Activated T-helper 1 cell treated with Interleukin-2 at 50 U/mL for 16 hours (primary cell): ENCODE results near the gene SEMA4G.

Experiments used
- DNase-seq: peaks from one replicate; pipeline ENCODE4 v3.0.0-alpha.2; 2020; ENCODE audit warnings: low read depth

The SEMA4G gene, protein sequence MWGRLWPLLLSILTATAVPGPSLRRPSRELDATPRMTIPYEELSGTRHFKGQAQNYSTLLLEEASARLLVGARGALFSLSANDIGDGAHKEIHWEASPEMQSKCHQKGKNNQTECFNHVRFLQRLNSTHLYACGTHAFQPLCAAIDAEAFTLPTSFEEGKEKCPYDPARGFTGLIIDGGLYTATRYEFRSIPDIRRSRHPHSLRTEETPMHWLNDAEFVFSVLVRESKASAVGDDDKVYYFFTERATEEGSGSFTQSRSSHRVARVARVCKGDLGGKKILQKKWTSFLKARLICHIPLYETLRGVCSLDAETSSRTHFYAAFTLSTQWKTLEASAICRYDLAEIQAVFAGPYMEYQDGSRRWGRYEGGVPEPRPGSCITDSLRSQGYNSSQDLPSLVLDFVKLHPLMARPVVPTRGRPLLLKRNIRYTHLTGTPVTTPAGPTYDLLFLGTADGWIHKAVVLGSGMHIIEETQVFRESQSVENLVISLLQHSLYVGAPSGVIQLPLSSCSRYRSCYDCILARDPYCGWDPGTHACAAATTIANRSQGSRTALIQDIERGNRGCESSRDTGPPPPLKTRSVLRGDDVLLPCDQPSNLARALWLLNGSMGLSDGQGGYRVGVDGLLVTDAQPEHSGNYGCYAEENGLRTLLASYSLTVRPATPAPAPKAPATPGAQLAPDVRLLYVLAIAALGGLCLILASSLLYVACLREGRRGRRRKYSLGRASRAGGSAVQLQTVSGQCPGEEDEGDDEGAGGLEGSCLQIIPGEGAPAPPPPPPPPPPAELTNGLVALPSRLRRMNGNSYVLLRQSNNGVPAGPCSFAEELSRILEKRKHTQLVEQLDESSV

DNA sequence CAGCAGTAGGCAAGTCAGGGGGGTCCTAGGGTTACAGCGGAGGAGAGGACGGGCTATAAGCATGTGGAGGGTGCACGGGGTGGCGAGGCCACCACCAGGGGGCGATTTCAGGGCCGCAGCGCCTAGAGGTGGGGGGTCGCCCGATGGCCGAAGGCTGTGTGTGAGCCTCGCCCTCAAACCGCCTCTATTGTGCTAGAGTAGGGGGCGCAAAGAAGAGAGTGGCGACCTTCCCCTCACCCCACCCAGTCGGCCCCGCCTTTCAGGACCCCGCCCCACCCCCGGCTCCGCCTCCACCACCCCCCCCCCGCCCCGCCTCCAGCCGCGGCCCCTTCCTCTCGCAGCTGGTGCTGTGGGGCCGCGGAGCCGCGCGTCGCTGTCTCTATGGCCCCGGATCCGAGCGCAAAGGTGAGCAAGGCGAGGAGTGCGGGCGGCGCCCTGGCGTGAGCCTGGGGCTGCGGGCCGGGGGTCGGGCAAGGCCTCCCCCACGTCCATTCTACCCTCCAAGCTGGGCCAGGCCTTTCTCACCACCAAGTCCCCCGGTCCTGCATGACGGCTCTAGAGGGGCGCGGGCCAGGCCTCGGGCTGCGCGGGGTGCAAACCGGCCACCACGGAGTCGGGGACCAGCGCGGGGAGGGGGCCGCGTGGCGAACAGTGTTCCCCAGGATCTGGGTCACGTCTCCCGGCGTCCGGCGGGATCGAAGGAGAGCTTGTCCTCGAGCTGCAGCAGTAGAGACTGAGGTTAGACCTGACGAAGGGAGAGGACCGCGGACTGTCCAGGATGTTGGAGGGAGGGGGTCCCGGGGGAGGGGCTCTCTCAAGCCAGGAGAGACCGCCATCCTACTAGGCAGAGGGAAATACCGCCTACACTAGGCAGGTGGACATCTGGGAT lies at the start of gene SEMA4G:
Gene SEMA4G (plus strand): TSS at position 318 of the 889 bp plus-strand sequence. CDS start 3,409 bp downstream, outside the sequence.
- DNase-seq: peak; percentile 24

DNA sequence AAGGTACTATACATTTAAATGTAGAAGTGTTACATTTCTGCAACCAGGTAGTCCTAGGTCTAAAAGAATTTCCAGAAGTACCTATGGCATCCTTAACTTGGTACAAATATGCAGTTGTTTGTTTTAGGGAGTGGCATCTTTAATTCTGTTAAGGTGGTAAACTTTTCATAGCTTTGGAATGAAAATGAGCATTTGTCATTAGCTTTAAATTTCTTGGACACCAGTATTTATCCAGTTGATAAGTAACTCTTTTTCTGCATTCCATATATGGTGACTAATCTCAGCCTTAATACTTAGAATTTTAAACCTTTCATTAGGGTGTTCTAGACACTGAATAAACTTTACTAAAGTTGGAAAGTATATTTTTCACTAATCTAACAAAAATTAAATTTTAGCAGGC lies 45.7 kb upstream of the SEMA4G start:
- no peak for DNase-seq

DNA sequence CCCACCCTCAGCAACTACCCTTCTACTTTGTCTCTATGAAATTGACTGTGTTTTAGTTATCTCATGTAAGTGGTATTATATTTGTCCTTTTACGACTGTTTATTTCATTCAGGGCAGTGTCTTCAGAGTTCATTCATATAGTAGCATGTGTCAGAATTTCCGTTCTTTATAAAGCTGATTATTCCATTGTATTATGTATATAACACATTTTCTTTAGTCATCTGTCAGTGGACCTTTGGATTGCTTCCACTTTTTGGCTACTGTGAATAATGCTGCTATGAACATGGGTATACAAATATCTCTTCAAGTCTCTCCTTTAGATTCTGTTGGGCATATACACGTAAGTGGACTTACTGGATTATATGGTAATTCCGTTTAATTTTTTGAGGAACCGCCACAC lies 42.0 kb upstream of the SEMA4G start:
- DNase-seq: no peak

DNA sequence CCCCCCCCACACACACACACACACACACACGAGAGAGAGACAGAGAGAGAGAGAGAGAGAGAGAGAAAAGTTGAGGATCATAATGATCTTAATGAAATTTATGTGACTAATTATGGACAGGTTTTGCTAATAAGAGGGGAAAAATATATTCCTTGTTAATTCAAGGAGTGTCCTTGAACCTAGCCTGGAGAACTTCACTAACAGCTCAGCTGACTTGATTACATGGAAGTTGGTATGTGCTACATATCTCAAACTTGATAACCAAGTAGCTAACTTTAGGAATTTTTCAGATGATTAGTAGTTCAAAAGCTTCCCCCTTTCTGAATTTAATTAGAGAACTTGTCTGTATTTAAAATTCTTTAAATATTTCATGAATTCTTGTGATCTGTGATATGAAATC lies 41.3 kb upstream of the SEMA4G start:
- no peak for DNase-seq

DNA sequence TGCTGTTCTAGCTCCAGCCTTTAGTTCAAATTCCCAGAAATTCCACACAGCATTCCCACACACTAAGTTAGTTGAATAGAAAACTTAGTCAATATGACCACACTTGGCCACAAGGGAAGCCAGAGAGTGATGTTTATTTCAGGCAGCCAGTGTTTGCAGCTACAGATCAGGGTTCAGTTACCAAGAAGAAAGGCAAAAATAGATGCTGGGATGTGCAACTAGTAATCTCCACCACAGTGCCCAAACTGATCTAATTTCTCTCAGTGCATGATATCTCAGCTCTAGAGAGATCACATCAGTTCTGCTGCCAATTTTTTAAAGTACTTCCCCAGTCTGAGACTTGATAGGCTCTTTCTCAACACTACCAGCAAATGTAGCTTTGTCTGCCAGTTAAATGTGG lies 38.9 kb upstream of the SEMA4G start:
- no peak for DNase-seq

DNA sequence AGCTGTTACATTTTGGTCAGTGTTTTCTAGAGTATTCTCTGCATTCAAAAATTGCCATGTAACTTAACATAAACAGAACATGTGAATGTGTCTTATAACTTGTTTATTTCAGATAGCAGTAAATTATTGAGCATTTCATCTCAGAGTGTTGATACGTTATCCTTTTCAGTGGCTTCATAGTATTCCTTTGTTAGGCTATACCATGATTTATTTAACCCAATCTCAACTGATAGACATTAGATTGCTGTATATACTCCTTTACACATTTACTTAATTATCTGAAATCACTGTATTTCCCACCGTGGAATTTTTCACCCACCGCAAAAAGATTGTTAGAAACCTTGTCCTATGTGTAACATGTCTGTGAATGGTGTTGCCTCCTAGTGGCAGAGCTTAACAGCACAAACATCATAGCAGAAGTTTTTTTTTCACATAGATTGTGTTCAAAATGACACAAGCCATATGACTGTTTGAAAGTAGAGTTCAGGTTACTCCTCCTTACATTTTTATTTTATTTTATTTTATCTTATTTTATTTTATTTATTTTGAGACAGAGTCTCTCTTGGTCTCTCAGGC lies 35.1 kb upstream of the SEMA4G start:
- DNase-seq: no peak

DNA sequence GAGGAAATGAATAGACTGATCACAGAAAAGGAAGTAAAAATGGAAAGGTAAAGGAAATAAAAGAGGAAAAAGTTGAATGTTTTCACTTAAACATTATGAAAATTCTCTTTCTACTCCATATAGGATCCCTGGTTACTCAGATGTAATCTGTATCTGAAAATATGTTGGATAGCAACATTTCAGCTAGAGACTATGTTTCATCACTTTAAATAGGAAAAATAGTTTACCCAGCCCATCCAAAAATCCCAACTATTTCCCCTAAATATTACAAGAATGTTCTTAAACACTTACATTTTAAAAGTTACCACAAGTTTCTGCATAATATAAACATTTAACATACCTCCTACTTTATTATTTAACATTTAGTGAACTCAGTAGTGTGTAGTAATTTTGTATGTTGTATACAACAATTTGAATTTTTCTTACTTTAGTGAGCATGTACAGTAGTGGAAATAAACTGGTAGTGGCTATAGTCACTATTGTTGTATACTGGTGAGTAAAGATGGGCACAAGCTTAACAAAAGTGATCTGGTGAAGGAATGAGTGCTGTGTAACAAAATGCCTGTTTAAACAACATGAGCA lies 29.4 kb upstream of the SEMA4G start:
- no peak for DNase-seq

DNA sequence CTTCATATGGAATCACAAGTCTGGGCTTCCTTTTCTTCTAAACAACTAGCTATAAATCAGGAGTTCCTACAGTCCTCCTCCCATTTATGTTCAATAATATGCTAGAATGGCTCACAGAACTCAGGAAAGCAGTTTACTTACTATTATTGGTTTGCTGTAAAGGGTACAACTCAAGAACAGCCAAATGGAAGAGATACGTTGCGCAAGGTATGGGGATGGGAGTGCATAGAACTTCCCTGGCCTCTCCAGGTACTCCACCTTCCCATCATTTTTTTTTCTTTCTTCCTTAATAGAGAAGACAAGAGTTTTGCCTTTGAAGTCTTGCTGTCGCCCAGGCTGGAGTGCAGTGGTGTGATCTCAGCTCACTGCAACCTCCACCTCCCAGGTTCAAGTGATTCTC lies 27.1 kb upstream of the SEMA4G start:
- no peak for DNase-seq

DNA sequence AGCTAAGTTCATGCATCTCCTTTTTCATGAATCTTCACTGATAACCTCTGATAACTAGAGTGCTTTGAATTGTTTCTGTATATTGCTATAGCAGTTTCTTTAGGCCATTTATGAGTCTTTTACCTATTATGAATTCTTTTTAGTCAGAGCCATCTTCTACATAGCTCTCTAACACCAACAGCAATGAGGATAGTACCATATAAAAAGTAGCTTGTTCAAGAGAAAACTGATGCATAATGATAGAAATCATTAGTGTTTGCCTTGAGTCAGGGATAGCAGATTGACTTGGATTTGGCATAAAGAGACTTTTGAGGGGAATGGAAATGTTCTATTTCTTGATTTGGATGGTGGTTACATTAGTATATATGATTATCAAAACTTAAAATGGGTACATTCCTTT lies 25.8 kb upstream of the SEMA4G start:
- DNase-seq: no peak

DNA sequence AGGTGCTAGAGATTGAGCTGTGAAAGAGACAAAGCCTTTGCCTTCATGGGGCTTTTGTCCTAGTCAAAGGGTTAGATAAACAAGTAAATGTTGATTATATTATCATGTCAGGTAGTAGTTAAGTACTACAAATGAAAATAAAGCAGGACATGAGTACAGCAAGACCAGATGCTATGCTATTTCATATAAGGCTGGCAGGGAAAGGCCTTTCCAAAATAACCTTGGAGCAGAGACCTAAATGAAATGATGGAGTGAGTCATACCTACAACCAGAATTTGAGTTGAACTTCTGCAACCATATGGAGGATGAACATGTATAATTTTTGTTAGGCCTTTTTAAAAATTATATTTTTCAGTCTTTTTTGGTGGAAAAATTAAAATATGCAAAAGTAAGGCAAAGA lies 23.6 kb upstream of the SEMA4G start:
- no peak for DNase-seq

DNA sequence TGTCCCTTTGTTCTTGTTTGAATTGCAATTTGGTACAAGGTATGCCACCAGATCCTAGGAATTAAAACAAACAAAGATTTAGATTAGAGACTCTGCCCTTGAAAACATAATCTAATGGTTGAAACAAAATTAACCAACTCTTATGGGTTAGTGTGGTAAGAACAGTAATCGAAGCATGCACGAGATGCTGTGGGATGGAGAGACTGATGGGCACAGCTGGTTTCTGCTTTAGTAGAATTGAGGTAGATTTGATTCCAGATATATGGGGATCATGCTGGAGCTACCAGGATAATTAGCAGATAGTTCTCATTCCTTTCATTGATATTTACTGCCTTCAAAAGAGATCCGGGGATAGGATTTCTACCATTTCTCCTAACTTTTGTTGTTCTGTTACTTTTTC lies 20.4 kb upstream of the SEMA4G start:
- DNase-seq: no peak

DNA sequence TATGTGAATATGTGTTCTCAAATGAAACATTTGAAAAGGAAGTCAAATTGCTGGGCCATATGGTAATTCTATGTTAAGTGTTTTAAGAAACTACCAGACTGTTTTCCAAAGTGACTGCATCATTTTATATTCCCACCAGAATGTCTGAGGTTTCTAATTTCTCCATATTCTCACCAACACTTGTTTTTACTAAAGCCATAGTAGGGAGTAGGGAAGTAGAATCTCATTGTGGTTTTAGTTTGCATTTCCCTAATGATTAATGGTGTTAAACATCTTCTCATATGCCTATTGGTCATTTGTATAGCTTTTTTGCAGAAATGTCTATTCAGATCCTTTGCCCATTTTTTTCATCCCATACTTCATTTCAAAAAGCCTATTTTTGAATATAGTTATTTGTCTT lies 9.1 kb upstream of the SEMA4G start:
- DNase-seq: no peak

DNA sequence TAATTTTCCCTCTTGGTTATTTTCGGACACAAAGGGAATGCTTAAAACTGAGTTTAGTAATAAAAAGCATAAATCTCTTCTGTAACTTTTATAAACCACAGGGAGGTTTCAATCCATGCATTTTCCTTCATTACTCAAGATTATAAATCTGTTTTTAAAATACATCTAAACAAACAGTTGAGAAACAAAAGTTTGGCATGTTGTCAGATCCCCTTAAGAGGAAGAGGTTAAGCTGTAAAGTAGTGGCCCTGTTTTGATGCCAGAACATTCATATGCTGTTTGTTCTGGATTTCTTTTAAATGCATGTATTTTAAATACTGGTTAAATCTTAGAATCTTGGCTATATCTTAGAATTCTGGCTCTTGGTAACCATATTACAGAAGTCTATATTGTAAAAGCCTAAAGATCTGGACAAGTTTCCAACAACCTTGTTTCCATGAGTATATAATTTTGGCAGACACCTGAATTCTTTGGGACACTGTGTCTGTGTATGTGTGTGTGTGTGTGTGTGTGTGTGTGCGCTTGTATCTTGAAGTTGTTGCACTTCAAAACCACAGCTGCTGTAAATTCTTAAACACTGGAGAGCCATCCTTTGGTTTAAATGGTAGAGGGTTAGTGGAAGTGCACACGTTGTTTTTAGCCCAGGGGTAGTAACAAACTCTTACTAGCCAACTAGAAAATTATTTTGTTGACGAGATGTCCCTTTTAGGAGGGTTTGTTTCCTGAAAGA lies 6.8 kb upstream of the SEMA4G start:
- no peak for DNase-seq

DNA sequence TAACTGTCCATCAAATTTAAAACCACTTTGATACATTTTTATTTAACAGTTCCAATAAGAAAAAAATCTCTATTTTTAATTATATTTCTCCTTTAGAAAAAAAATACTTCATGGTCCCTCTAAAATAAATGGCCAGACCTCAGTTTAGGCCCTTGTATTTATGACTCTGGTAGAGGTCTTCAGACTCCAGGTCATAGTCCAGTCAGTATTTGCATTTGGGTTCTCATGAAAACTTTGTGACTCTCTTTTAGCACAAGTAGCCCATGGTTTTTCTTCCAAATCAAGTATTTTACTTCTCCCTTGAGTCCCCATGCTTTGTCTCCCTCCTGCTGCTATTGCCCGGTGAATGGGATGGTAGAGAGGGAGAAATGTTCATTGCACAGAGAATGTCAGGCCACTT lies 5.5 kb upstream of the SEMA4G start:
- DNase-seq: no peak

DNA sequence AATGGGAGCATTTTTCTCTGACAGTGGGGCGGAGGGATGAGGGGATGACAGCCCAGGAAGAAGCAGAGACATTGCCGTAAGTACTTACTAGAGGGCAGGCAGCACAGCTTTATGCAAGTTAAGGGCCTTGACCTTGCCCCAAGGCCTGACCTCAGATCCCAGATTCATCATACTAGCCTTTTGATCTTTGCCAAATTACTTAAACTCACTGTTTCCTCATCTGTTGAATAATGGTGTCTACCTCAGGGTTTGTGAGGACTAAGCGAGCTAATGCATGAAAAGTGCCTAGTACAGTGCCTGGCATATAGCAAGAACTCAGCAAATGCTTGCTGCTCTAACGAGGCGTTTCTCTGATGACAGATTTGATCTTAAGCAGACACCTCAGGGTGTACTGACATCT lies 3.5 kb upstream of the SEMA4G start:
- DNase-seq: no peak

DNA sequence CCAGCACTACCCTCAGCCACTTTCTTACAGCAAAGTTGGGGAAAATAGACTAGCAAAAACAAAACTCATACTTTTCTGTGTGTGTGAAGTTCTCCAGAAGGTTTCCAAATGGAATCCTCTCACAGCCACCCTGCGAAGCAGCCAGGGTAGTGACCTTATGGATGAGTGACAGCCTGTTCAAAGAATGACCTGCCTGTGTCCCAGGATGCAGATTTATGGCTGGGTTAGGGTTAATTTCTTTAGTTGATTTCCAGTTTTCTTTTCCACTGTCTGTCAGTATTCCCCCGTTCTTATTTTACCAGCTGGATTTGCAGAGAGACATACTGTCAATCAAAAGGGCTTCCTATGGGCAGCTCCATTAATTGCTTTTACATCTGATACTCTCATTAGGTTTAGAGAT lies 2.4 kb upstream of the SEMA4G start:
- DNase-seq: no peak

DNA sequence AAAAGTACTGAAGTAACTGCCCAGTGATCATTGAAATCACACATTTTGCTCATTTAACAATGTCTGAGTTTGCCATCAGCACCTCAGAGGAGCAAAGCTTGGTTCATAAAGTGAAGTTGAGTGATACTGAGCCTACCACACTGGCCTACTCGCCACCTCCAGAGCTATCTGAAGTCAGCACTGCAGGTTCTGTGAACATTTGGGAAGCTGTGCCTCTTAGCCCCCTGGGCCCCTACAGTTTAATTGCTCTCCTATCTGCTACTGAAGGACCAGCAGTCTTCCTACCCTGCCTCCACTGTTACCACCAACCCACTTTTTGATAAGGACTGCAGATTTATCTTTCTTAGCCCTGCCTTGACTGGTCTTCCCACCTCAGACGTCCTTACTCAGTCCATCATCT lies 2.0 kb upstream of the SEMA4G start:
- DNase-seq: no peak

DNA sequence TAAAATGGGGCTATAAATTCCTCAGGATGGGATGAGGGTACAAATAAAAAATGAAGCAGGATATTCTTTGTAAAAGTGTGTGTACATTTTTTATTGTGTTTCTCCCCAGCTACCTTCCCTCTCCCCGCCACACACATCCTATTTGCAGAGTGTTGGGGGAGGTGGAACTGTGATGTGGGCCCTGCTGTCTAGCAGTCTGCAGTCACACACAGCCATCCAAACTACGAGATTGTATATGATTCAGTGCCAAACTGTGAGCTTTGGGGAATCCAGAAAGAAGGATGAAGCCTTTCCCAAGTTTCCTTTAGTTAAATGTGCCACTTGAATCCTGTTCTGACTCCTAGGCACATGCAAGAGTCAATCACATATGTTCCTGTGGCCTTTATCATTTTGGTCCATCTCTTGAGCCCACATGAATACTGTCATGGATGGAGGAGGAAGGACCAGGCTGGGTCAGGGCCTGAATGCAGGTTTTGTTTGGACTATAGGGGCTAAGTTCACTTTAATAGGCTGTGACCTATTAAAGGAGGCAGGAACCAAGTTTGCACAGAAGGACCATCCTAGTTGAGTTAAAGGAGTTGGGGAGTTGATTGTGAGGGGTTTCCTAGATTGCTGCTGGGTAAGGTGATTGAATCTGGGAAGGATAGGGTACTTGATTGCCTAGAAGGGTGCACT lies 1.1 kb upstream of the SEMA4G start:
- DNase-seq: no peak

DNA sequence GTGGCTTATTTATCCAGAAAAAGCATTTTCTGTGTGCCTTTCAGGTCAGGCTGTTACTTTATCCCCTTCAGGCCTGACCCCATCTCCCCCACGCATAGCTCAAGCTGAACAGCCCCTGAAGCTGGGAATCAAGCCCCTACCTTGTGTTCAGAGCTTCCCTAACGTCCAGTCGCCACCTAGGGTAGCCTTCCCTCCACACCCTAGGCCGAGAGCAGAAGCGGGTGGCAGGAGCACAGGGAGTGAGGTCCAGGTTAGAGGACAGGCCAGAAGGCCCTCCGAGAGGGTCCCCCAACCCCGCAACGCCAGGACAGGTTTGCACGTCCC lies 479 bp upstream of the SEMA4G start:
- DNase-seq: no peak

DNA sequence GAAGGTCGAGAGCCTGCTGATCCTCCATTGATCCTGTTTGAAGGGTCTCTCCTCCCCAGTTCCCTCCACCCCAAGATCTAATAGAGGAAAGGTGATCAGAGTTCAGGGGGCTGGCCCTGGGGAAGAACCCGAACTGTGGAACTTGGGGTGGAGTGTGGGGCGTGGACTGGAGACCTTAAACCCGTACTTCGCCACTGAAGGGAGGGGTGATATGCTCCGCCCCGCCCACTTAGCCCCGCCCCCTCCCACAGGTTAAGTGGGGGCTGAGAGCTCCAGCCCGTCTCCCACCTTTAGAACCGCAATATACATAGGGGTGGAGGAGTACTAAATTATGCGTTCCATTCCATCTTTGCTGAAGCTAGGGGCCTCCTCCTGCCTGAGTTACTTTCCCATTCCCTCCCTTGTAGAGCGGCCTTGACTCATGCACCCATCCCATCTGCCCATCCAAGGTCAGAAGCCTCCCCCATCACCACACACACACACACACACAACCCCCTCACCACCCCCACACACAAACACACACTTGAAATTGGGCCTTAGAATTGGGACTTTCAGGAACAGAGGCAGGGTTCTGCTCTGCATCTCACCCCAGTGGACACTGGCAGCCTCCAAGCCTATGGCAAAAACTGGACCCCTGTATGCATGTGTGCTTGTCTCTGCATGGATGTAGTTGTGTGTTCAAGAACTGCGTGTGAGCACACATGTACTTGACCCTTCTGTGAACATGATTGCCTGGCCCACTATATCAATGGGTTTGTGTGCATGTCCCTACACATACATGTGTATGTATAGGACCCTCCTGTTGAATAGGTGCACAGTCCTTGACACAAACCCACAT lies 991 bp downstream of the SEMA4G start:
- no peak for DNase-seq
